Measurements from ENCODE around the gene NPBWR2. TPM values are rescaled to one million over a fixed set of nuclear protein-coding genes. Genes with fewer than 3 reads are reported as not detected.

Gene NPBWR2
- polyA plus RNA-seq, 1 donor from 2014 or later: not detected

GRCh38 chr20:64153861-64154589 is 46.7 kb upstream of the NPBWR2 start:
- H3K9me3 ChIP-seq (ENCODE audit: low read length): no peaks in the 10 kb centered on the region
- H3K27ac ChIP-seq (ENCODE audit: low read length): no peak overlapping the region
- H3K36me3 ChIP-seq (ENCODE audit: insufficient read depth, low read length): no peaks in the 10 kb centered on the region
- H3K4me3 ChIP-seq (ENCODE audit: low read length): no peak overlapping the region
- no peak overlapping the region for H3K4me2 ChIP-seq (ENCODE audit: low read length)
- TF ChIP-seq REST (IDR thresholded peaks at IDR 0.05; ENCODE audit: borderline replicate concordance): no peak
- TF ChIP-seq RAD21 (conservative IDR thresholded peaks at IDR 0.05): no peak
- no peak for TF ChIP-seq POLR2AphosphoS5 (IDR thresholded peaks at IDR 0.05)
- no peak for TF ChIP-seq EP300 (conservative IDR thresholded peaks at IDR 0.05; ENCODE audit: poor library complexity, severe bottlenecking)
- no peak for TF ChIP-seq CTCF (IDR thresholded peaks at IDR 0.05; ENCODE audit: poor library complexity, severe bottlenecking)
- TF ChIP-seq SMC3 (conservative IDR thresholded peaks at IDR 0.05; ENCODE audit: poor library complexity): no peak
- TF ChIP-seq MXI1 (conservative IDR thresholded peaks at IDR 0.05; ENCODE audit: poor library complexity, severe bottlenecking): no peak
- TF ChIP-seq EZH2 (IDR thresholded peaks at IDR 0.05; ENCODE audit: borderline replicate concordance, insufficient read depth, low read length, poor library complexity, severe bottlenecking): no peak
- TF ChIP-seq TAF1 (IDR thresholded peaks at IDR 0.05; ENCODE audit: low read depth): no peak
- no peaks in the 10 kb centered on the region for H3K9me2 ChIP-seq (ENCODE audit: insufficient read depth, low read length)
- no peaks in the 10 kb centered on the region for H4K20me1 ChIP-seq (ENCODE audit: insufficient read depth)
- no peak overlapping the region for H3K9ac ChIP-seq (ENCODE audit: low read length)
- H3F3A ChIP-seq (ENCODE audit: insufficient read depth, low read length, poor library complexity, severe bottlenecking): no peaks in the 10 kb centered on the region
- no peaks in the 10 kb centered on the region for H3K79me2 ChIP-seq (replicated peaks; ENCODE audit: insufficient read depth, low read length)
- no peaks in the 10 kb centered on the region for H3K27me3 ChIP-seq (ENCODE audit: insufficient read depth, low read depth, low read length)
- H2AFZ ChIP-seq (ENCODE audit: low read depth, low read length): no peak overlapping the region

GRCh38 chr20:64153410-64153809 is 46.0 kb upstream of the NPBWR2 start:
- no peaks in the 10 kb centered on the region for H3F3A ChIP-seq (ENCODE audit: insufficient read depth, low read length, poor library complexity, severe bottlenecking)
- no peak overlapping the region for H3K9ac ChIP-seq (ENCODE audit: low read length)
- H4K20me1 ChIP-seq (ENCODE audit: insufficient read depth): no peaks in the 10 kb centered on the region
- no peaks in the 10 kb centered on the region for H3K36me3 ChIP-seq (ENCODE audit: insufficient read depth, low read length)
- no peak for TF ChIP-seq REST (IDR thresholded peaks at IDR 0.05; ENCODE audit: borderline replicate concordance)
- TF ChIP-seq TAF1 (IDR thresholded peaks at IDR 0.05; ENCODE audit: low read depth): no peak
- TF ChIP-seq EZH2 (IDR thresholded peaks at IDR 0.05; ENCODE audit: borderline replicate concordance, insufficient read depth, low read length, poor library complexity, severe bottlenecking): no peak
- TF ChIP-seq SMC3 (conservative IDR thresholded peaks at IDR 0.05; ENCODE audit: poor library complexity): no peak
- no peak for TF ChIP-seq RAD21 (conservative IDR thresholded peaks at IDR 0.05)
- TF ChIP-seq POLR2AphosphoS5 (IDR thresholded peaks at IDR 0.05): no peak
- TF ChIP-seq EP300 (conservative IDR thresholded peaks at IDR 0.05; ENCODE audit: poor library complexity, severe bottlenecking): no peak
- TF ChIP-seq CTCF (IDR thresholded peaks at IDR 0.05; ENCODE audit: poor library complexity, severe bottlenecking): no peak
- no peak for TF ChIP-seq MXI1 (conservative IDR thresholded peaks at IDR 0.05; ENCODE audit: poor library complexity, severe bottlenecking)
- H3K4me2 ChIP-seq (ENCODE audit: low read length): no peak overlapping the region
- no peaks in the 10 kb centered on the region for H3K9me3 ChIP-seq (ENCODE audit: low read length)
- no peak overlapping the region for H3K4me3 ChIP-seq (ENCODE audit: low read length)
- H3K27ac ChIP-seq (ENCODE audit: low read length): no peak overlapping the region
- no peaks in the 10 kb centered on the region for H3K9me2 ChIP-seq (ENCODE audit: insufficient read depth, low read length)
- no peaks in the 10 kb centered on the region for H3K79me2 ChIP-seq (replicated peaks; ENCODE audit: insufficient read depth, low read length)
- H2AFZ ChIP-seq (ENCODE audit: low read depth, low read length): no peak overlapping the region
- H3K27me3 ChIP-seq (ENCODE audit: insufficient read depth, low read depth, low read length): no peaks in the 10 kb centered on the region

Measured in neural cell (in vitro differentiated cells).